Duodenal mucosa (tissue), 2 donors: ENCODE data around the gene TM9SF3.

Source experiments
- H3K27ac ChIP-seq: one replicate; pipeline ENCODE4 v1.7.0; 2013; ENCODE audit warnings: low read depth, low read length
- H3K27me3 ChIP-seq, 2 donors: one replicate each; pipeline ENCODE4 v1.7.0; 2013; ENCODE audit warnings: low read length in 2 of 2, control low read depth in 1 of 2; ENCODE audit not compliant: insufficient read depth in 2 of 2, control insufficient read depth in 1 of 2
- H3K36me3 ChIP-seq, 2 donors: one replicate each; pipeline ENCODE4 v1.7.0; 2013; ENCODE audit warnings: low read length in 2 of 2, control low read depth in 1 of 2; ENCODE audit not compliant: insufficient read depth in 2 of 2, control insufficient read depth in 1 of 2
- H3K4me1 ChIP-seq, 2 donors: one replicate each; pipeline ENCODE4 v1.7.0; 2013; ENCODE audit warnings: low read length in 2 of 2, control low read depth in 1 of 2; ENCODE audit not compliant: insufficient read depth in 2 of 2, control insufficient read depth in 1 of 2
- H3K4me3 ChIP-seq, 2 donors: one replicate each; pipeline ENCODE4 v1.7.0; 2013; ENCODE audit warnings: low read length in 2 of 2, low read depth in 1 of 2
- H3K9ac ChIP-seq, 2 donors: one replicate each; pipeline ENCODE4 v1.7.0; 2013; ENCODE audit warnings: low read length in 2 of 2, low read depth in 1 of 2
- H3K9me3 ChIP-seq, 2 donors: one replicate each; pipeline ENCODE4 v1.7.0; 2013; ENCODE audit warnings: low read length in 2 of 2, control low read depth in 1 of 2; ENCODE audit not compliant: control insufficient read depth in 1 of 2

TM9SF3 gene

DNA sequence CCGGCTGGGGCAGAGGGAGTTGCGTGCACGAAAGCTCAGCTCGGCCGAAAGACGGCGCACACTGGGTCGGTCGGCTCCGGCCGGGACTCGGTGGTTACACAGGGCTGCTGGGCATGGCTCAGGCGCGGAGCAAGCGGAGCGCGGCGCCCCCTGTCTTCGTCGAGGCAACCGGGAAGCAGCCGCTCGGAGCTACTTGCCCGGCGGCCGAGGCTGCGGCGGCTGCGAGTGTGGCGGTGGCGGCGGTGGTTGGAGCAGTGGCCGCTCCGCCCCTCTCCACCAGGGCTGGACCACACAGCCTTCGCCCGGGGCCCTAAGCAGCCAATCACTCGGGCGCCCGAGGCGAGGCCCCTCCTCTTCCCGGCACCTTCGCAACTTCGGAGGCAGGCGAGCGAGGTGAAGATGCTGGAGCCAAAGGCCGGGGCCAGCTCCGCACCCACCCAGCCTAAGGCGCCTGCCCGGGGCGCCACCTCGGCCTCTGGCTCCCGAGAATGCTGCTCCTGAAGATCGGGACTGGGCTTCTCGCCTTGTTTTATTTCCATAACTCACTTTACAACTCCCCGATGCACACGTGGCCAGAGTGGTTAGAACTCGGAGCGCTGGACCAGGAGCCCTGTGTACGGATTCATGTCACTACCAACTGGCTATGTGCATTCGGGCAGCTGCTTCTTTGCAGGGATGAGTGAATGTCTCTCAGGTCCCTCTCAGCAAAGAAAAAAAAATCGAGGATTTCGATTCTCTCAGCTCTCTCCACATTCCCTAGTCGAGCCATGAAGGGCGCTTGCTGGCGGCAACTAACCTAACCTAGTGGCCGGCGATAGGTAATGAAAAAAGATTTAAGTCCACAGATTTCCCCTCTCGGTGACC is 72.9 kb downstream of the TM9SF3 start, which contains the start of gene TLL2:
TSS of gene TLL2 (minus strand) at position 229 of the 864 bp plus-strand sequence. CDS start 241 bp downstream, outside the sequence.
- peak within 1 kb of the TSS in 1 of 2 donors; percentile 54 for H3K9ac ChIP-seq
- H3K36me3 ChIP-seq: peaks cover 0 to 3% of the 10 kb centered on the region in 2 donors
- no peaks in the 10 kb centered on the region for H3K9me3 ChIP-seq
- H3K4me3 ChIP-seq: peak within 1 kb of the TSS; percentile 65 to 67
- peaks cover 15 to 22% of the 10 kb centered on the region in 2 donors for H3K27me3 ChIP-seq
- peaks cover 7 to 23% of the 10 kb centered on the region in 2 donors for H3K4me1 ChIP-seq
- no peak within 1 kb of the TSS for H3K27ac ChIP-seq

DNA sequence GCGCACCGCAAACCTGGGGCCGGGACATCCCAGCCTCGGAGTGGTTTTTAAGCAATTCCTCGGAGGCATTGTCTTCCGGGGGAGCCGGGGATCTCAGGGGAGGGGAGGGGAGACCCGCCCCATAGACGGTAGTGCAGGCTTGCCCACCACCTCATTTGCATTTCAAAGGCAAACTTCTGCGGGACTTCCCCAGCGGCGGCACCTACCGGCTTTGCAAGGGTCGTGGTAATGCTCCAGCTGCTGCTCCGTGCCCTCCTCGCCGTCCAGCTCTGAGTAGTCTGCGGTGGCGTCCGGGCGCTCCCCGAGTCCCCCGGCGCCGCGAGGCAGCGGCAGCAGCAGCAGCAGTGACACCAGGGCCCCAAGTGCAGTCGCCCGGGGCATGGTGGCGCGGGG is 73.5 kb downstream of the TM9SF3 start:
- Histone ChIP-seq H3K9ac (peak overlapping the region in 1 of 2 donors; percentile 54), H3K27me3 (peaks cover 15 to 22% of the 10 kb centered on the region in 2 donors), H3K4me3 (peak overlapping the region; percentile 65 to 67), H3K4me1 (peaks cover 7 to 23% of the 10 kb centered on the region in 2 donors), H3K27ac (no peak overlapping the region), H3K36me3 (peaks cover 0 to 2% of the 10 kb centered on the region in 2 donors), H3K9me3 (no peaks in the 10 kb centered on the region)

GRCh38 chr10:96512524-96513304 is 74.1 kb downstream of the TM9SF3 start:
- H3K27ac ChIP-seq: no peak overlapping the region
- H3K4me3 ChIP-seq: peak overlapping the region; percentile 65 to 67
- H3K27me3 ChIP-seq: peaks cover 15 to 22% of the 10 kb centered on the region in 2 donors
- no peaks in the 10 kb centered on the region for H3K9me3 ChIP-seq
- H3K36me3 ChIP-seq: no peaks in the 10 kb centered on the region
- peaks cover 7 to 23% of the 10 kb centered on the region in 2 donors for H3K4me1 ChIP-seq
- peak overlapping the region in 1 of 2 donors; percentile 28 for H3K9ac ChIP-seq

DNA sequence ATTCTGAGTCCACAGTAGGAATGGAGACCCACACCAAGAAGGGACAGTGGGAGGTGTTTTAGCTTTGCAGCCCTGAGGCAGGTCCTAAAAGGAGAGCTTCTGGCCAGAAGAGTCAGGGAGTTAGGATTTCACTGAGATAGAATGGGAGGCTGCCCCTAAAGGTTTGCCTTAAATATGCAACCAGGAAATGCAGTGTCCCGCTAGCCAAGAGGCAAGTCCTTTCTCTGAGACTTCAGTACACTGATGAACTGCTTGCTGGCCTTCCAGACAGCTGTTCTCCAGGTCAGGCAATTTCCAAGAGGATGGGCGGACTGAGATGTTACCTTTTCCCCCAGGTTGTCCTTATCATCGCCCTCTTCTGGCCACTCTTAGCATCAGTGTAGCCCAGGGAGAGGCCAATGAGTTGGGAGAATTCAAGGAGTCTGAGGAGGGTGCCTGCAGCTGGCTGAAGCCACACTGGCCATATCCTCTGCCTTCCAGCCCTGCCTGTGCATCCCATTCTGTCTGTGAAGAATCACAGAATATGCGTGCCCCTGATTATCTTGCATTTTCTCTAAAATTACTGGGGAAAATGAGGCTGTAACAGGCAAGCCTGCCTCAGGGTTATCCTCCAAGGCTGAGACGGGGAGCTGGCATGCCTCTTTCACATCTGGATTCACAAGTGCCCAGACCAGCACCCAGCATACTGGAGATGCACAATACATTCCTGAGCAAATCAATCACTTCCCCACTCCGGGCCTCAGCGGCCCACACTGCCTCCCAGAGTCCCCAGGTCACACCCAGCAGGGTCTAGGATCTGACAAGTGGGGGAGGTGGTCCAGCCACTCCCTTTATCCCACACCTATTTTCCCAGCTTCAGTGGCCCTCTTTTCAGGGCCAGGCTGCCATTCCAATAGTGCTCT is 75.5 kb downstream of the TM9SF3 start:
- no peak overlapping the region for H3K4me3 ChIP-seq
- no peaks in the 10 kb centered on the region for H3K36me3 ChIP-seq
- H3K4me1 ChIP-seq: peaks cover 7 to 23% of the 10 kb centered on the region in 2 donors
- H3K27ac ChIP-seq: no peak overlapping the region
- no peak overlapping the region for H3K9ac ChIP-seq
- H3K27me3 ChIP-seq: peaks cover 15 to 22% of the 10 kb centered on the region in 2 donors
- H3K9me3 ChIP-seq: no peaks in the 10 kb centered on the region

GRCh38 chr10:96509017-96509641 is 77.7 kb downstream of the TM9SF3 start:
- no peak overlapping the region for H3K4me3 ChIP-seq
- H3K27ac ChIP-seq: no peak overlapping the region
- no peaks in the 10 kb centered on the region for H3K36me3 ChIP-seq
- no peak overlapping the region for H3K9ac ChIP-seq
- peaks cover 15 to 22% of the 10 kb centered on the region in 2 donors for H3K27me3 ChIP-seq
- H3K4me1 ChIP-seq: peaks cover 2 to 19% of the 10 kb centered on the region in 2 donors
- H3K9me3 ChIP-seq: no peaks in the 10 kb centered on the region

- Histone ChIP-seq H3K4me3 (no peak overlapping the region), H3K9ac (no peak overlapping the region), H3K27ac (no peak overlapping the region), H3K36me3 (no peaks in the 10 kb centered on the region), H3K27me3 (peaks cover 8 to 9% of the 10 kb centered on the region in 2 donors), H3K9me3 (no peaks in the 10 kb centered on the region), H3K4me1 (no peaks in the 10 kb centered on the region)
These were observed 79.8 kb downstream of the TM9SF3 start for GRCh38 chr10:96507044-96507443.

DNA sequence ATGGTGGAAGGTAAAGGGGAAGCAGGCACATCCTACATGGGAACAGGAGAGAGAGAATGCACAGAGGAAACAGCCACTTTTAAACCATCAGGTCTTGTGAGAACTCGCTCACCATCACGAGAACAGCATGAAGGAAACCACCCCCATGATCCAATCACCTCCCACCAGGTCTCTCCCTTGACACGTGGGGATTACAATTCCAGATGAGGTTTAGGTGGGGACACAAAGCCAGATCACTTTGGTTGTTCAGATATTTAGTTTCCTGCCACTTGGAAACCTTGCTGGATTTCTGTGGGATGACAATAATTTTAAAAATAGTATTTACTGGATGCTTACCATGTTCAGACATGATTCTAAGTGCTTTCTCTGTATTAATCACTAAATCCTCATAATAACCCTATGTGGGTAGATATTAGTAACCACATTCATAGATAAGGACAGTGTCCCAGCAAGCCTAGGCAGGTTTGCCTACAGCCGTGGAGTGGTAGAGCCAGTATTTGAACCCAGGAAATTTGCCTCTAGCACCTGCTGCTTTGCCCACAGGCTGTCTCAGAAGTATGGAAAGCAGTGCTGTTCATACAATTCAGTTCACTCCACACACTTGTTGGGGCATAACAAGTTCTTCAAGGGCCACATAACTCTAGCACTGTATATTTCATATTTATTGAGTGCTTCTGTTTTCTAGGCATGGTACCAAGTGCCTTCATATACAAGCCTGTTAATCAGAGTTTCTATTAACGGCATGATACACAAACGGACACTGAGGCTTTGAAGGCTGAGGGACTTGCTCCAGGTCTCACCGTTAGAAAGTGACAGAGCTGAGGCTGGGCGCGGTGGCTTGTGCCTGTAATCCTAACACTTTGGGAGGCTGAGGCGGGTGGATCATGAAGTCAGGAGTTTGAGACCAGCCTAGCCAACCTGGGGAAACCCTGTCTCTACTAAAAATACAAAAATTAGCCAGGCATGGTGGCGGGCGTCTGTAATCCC is 81.4 kb downstream of the TM9SF3 start:
- Histone ChIP-seq H3K36me3 (no peaks in the 10 kb centered on the region), H3K4me1 (no peaks in the 10 kb centered on the region), H3K4me3 (no peak overlapping the region), H3K9ac (no peak overlapping the region), H3K9me3 (no peaks in the 10 kb centered on the region), H3K27me3 (peaks cover 0 to 3% of the 10 kb centered on the region in 2 donors), H3K27ac (no peak overlapping the region)

- Histone ChIP-seq H3K9me3 (no peaks in the 10 kb centered on the region), H3K4me1 (no peaks in the 10 kb centered on the region), H3K9ac (no peak overlapping the region), H3K36me3 (no peaks in the 10 kb centered on the region), H3K4me3 (no peak overlapping the region), H3K27ac (no peak overlapping the region), H3K27me3 (peaks cover 0 to 5% of the 10 kb centered on the region in 2 donors)
These were observed 84.1 kb downstream of the TM9SF3 start for GRCh38 chr10:96502561-96503282.
